ENCODE results near the gene NEUROD2.

DNA sequence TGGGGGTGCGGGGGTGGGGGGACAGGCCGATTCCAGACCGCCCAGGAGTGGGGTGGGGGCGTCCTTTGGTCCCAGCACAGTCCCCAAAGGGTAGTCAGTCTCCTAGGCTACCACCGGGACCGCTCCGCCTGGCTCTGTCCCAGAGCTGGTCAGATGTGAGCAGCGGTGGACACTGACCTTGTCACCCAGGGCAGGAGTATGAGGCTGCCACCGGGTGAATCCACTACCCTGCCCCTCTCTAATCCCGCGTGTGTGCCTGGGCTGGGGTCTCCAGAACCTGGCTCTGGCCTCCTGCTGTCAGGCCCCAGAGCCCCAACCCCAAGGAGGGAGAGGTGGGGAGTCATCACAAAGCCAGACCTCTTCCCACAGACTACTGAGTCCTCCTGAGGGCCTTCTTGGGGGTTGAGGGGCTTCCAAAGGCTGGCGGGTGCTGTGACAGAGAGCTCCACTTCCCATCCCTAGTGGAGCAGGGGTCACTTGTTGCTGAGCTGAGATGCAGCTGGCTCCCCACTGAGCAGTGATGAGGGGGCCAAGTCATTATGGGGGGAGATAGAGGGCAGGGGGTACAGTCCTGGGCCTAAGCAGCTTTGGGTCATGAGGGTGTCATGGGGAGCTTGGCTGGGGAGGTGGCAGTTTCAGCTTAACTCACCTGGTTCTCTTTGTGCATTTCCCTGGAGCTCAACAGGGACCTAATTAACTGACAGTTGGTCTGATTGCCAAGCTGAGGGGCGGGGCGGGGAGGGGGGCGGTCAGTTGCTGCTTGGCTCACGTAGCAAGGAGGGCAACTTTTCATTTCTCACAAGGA is 20.2 kb upstream of the NEUROD2 start:
- TF ChIP-seq, protein P1, sequence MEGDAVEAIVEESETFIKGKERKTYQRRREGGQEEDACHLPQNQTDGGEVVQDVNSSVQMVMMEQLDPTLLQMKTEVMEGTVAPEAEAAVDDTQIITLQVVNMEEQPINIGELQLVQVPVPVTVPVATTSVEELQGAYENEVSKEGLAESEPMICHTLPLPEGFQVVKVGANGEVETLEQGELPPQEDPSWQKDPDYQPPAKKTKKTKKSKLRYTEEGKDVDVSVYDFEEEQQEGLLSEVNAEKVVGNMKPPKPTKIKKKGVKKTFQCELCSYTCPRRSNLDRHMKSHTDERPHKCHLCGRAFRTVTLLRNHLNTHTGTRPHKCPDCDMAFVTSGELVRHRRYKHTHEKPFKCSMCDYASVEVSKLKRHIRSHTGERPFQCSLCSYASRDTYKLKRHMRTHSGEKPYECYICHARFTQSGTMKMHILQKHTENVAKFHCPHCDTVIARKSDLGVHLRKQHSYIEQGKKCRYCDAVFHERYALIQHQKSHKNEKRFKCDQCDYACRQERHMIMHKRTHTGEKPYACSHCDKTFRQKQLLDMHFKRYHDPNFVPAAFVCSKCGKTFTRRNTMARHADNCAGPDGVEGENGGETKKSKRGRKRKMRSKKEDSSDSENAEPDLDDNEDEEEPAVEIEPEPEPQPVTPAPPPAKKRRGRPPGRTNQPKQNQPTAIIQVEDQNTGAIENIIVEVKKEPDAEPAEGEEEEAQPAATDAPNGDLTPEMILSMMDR (CRISPR knock-in tag; IDR thresholded peaks at IDR 0.05), result no peak
- TF ChIP-seq ESRRA (CRISPR knock-in tag; IDR thresholded peaks at IDR 0.05; ENCODE audit: low read depth) (no peak), ZNF354B (CRISPR knock-in tag; IDR thresholded peaks at IDR 0.05) (no peak)
- TF ChIP-seq, protein P2, sequence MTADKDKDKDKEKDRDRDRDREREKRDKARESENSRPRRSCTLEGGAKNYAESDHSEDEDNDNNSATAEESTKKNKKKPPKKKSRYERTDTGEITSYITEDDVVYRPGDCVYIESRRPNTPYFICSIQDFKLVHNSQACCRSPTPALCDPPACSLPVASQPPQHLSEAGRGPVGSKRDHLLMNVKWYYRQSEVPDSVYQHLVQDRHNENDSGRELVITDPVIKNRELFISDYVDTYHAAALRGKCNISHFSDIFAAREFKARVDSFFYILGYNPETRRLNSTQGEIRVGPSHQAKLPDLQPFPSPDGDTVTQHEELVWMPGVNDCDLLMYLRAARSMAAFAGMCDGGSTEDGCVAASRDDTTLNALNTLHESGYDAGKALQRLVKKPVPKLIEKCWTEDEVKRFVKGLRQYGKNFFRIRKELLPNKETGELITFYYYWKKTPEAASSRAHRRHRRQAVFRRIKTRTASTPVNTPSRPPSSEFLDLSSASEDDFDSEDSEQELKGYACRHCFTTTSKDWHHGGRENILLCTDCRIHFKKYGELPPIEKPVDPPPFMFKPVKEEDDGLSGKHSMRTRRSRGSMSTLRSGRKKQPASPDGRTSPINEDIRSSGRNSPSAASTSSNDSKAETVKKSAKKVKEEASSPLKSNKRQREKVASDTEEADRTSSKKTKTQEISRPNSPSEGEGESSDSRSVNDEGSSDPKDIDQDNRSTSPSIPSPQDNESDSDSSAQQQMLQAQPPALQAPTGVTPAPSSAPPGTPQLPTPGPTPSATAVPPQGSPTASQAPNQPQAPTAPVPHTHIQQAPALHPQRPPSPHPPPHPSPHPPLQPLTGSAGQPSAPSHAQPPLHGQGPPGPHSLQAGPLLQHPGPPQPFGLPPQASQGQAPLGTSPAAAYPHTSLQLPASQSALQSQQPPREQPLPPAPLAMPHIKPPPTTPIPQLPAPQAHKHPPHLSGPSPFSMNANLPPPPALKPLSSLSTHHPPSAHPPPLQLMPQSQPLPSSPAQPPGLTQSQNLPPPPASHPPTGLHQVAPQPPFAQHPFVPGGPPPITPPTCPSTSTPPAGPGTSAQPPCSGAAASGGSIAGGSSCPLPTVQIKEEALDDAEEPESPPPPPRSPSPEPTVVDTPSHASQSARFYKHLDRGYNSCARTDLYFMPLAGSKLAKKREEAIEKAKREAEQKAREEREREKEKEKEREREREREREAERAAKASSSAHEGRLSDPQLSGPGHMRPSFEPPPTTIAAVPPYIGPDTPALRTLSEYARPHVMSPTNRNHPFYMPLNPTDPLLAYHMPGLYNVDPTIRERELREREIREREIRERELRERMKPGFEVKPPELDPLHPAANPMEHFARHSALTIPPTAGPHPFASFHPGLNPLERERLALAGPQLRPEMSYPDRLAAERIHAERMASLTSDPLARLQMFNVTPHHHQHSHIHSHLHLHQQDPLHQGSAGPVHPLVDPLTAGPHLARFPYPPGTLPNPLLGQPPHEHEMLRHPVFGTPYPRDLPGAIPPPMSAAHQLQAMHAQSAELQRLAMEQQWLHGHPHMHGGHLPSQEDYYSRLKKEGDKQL (CRISPR knock-in tag; IDR thresholded peaks at IDR 0.05; ENCODE audit: low read depth), result no peak

All from HepG2 (cell line).